RKO (cell line): ENCODE results near the gene SCLY.
"Not testable (repeated sequence)": the region's sequence is repeated elsewhere in the genome, so short reads cannot be mapped to it uniquely, and the experiment has no call there.

Source experiments
- DNase-seq: peaks from one replicate; pipeline ENCODE4 v3.0.0-alpha.2; 2016; ENCODE audit warnings: low spot score

The SCLY gene

GRCh38 chr2:238060542-238061314 lies at the start of gene SCLY:
TSS of gene SCLY (plus strand) at chr2:238061001. CDS start at chr2:238061055, 54 bp downstream.
- peak; percentile 95 for DNase-seq

GRCh38 chr2:238013806-238014205 lies 47.0 kb upstream of the SCLY start:
- DNase-seq: no peak

- no peak for DNase-seq
Measured at GRCh38 chr2:238015705-238016104, 45.1 kb upstream of the SCLY start.

GRCh38 chr2:238016526-238016925 lies 44.3 kb upstream of the SCLY start:
- no peak for DNase-seq

GRCh38 chr2:238019962-238020361 lies 40.8 kb upstream of the SCLY start:
- DNase-seq: no peak

GRCh38 chr2:238020816-238021215 lies 40.0 kb upstream of the SCLY start:
- DNase-seq: no peak

- DNase-seq: no peak
Measured at GRCh38 chr2:238021327-238021726, 39.5 kb upstream of the SCLY start.

GRCh38 chr2:238022594-238023157 lies 38.1 kb upstream of the SCLY start:
- no peak for DNase-seq

- DNase-seq: no peak
Measured at GRCh38 chr2:238023608-238024007, 37.2 kb upstream of the SCLY start.

- DNase-seq: peak; percentile 81
Measured at GRCh38 chr2:238024986-238025385, 35.8 kb upstream of the SCLY start.

- no peak for DNase-seq
Measured at GRCh38 chr2:238025741-238026360, 35.0 kb upstream of the SCLY start.

- DNase-seq: no peak
Measured at GRCh38 chr2:238027058-238027457, 33.7 kb upstream of the SCLY start.

GRCh38 chr2:238027591-238028415 lies 33.0 kb upstream of the SCLY start:
- no peak for DNase-seq

- no peak for DNase-seq
Measured at GRCh38 chr2:238029853-238030252, 30.9 kb upstream of the SCLY start.

GRCh38 chr2:238030422-238031155 lies 30.2 kb upstream of the SCLY start:
- no peak for DNase-seq

- DNase-seq: no peak
Measured at GRCh38 chr2:238031751-238032150, 29.1 kb upstream of the SCLY start.

GRCh38 chr2:238032755-238033337 lies 28.0 kb upstream of the SCLY start:
- DNase-seq: no peak

- not testable (repeated sequence) for DNase-seq
Measured at GRCh38 chr2:238033991-238034390, 26.8 kb upstream of the SCLY start.

GRCh38 chr2:238038203-238038602 lies 22.6 kb upstream of the SCLY start:
- no peak for DNase-seq

- DNase-seq: no peak
Measured at GRCh38 chr2:238039151-238039550, 21.6 kb upstream of the SCLY start.

GRCh38 chr2:238039985-238040384 lies 20.8 kb upstream of the SCLY start:
- no peak for DNase-seq
